SHP77 treated with DMSO at 0.1 percent for 48 hours (cell line): ENCODE measurements around the gene PTPRD.

Experiments
- DNase-seq: peaks from one replicate; lab custom pipeline; 2025; lab: John Stamatoyannopoulos, UW

The PTPRD gene

GRCh38 chr9:10268531-10269485 is 344.0 kb downstream of the PTPRD start:
- peak; percentile 33 for DNase-seq

DNA sequence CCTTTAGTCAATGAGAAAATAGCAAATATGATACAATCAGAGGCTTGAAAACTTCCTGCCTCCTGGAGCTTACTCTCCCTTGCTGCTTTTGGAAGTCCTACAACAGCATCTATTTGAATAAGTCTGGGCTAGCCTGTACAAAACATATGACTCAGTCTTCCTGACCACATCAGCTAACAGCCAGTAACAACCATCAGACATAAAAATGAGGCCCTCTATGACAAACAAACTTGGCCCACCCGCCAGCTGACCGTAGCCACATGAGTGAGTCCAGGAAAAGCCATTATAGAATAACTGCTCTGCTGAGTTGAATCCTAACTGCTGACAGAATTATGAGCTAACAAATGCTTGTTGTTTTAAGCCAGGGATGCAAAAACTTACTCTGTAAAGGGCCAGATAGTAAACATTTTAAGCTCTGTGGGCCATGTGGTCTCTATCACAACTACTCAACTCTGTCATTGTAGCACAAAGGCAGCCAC is 347.6 kb downstream of the PTPRD start:
- DNase-seq = no peak

DNA sequence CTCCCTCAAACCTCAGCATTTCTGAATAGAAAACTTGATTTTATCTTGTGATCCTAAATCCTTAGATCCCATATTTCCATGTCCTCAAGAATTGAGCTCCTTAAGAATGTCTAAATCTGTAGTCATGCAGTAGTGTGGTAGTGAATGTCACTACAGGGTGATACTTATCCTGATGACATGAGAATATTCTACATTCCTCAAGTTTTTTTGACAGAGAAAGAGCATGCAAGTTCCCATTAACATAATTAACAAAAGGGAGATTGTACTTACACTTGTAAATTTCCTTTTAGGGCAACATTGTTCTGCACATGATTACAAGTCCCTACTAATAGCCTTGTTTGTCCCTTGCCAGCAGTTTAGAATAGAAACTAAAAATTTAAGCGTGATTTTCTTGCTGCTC is 352.3 kb downstream of the PTPRD start:
- no peak for DNase-seq

DNA sequence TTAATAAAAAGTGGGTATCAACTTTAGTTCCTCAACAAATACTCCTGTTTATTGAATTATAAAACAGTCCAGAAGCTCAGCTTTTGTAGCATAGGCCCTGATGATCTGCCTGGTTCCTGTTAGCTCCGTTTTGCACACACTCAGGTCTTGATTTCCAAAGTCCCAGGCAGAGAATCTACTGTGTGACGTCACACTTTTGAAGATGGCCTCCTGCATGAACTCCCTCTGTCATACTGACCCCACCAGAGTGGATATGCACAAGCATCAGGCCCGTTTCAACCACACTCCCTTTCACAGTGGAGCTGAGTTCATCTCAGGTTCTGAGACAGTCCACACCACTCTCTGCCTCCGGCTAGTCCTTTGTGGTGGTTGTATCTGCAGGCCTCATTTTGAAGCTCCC is 353.1 kb downstream of the PTPRD start:
- DNase-seq = no peak

- no peak for DNase-seq
Measured at GRCh38 chr9:10255758-10256157, 357.0 kb downstream of the PTPRD start.

DNA sequence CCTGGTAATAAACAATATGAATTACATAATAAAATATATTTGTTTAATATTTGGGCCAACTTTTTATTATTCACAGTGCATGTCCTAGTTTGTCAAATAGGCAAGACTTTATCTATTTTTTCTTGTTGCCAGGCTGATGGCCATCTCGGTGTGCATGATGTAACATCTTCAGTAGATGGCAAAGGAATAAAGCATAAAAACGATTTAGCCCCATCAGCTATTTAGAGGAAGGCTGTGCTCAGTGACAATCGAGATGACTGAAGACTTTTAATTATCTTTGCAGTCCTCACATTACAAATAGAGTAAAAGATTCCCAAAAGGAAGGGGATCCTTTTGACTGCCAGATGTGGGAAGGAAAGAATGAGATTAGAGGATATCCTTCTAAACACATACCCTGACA is 358.5 kb downstream of the PTPRD start:
- DNase-seq = no peak

- no peak for DNase-seq
Measured at GRCh38 chr9:10253341-10253740, 359.5 kb downstream of the PTPRD start.

DNA sequence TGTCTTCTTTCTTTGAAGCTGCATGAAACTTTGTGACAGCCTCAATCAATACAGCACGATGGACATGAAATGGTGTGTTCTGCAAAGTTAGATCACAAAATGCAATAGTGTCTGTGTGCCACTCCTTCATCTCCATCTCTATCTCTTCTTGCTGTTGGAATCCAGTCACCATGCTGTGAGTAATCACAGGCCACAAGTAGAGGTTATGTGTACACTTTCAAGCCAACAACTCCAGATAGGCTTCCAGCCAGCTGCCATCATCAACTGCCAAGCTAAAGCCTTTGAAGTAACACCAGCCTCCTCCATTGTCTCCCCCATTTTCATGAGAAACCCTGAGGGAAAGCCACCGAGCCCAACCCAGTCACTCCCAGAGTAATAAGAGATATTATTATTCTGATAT is 360.6 kb downstream of the PTPRD start:
- no peak for DNase-seq

DNA sequence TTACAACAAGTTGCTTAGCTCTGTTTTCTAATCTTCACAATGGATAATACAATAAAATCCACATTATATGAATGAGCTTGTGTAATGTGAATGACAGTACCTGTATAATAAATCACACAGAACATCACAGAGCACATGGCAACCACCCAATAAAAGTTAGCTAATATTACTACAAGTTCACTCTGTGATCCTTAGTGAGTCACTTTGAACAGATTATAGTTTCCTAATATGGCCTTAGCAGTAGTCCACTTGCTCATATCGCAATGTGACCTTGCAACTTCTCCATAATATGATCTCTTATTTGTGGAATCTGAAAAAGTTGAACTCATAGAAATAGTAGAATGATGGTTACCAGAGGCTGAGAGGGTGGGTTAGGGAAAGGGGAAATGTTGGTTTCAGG is 361.3 kb downstream of the PTPRD start:
- no peak for DNase-seq

DNA sequence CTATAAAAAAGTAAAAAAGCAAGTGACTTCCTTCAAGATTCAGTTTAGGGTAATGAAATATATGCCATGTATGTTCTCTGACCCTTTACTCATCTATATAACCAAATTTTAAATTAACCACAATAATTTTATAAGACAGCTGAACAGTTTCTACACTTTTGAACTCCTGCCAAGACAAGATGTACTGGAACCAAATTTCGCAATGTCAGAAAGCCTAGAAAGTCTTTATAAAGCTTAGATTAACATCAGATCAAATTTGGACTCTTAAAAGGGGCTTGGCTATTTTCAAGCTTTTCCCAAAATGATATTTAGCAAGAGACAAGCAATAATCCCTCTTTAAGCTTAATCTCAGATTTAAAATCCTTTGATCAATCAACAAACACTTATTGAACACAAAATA is 362.6 kb downstream of the PTPRD start:
- no peak for DNase-seq

DNA sequence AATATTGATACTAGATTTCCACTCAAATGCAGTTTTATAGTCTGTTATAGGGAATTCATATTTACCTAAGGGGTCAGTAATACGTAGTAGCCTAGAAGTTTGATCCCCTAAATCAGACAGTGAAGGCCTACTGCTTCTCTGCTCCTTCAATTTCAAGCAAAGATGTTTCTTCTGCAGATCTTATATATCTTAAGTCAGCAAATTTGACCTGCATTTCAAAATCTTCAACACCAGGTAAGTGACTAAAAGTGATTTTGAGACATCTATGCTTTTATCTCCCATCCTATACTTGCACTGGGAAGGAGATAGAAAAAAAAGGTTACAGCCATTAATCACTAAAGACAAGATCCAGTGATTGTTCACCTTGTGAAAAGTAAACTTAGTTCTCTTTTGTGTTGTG is 363.9 kb downstream of the PTPRD start:
- DNase-seq = no peak

- DNase-seq = no peak
Measured at GRCh38 chr9:10242255-10242654, 370.5 kb downstream of the PTPRD start.

GRCh38 chr9:10238087-10238486 is 374.7 kb downstream of the PTPRD start:
- no peak for DNase-seq

GRCh38 chr9:10237584-10237983 is 375.2 kb downstream of the PTPRD start:
- DNase-seq = no peak

GRCh38 chr9:10236161-10236560 is 376.6 kb downstream of the PTPRD start:
- DNase-seq = no peak

GRCh38 chr9:10235376-10235775 is 377.4 kb downstream of the PTPRD start:
- DNase-seq = no peak

GRCh38 chr9:10232352-10232930 is 380.4 kb downstream of the PTPRD start:
- DNase-seq = no peak

- no peak for DNase-seq
Measured at GRCh38 chr9:10230512-10230911, 382.3 kb downstream of the PTPRD start.

DNA sequence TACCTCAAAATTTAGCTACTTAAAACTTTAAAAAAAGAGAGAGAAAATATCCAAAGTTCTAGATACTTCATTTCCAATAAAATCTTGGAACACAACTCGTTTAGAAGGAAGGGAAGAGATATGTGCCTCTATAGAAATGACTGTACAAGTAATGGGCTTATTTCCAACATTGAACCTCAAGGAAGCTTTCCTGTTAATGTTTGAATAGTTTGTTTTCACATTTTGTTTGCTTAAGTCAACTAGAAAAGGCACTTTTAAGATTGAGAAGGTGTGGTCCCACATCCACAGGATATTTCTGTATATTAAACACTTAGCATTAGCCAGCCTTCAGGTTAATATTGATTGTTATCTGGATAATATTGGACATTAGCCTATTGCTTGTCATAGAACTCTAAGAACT is 384.7 kb downstream of the PTPRD start:
- no peak for DNase-seq

GRCh38 chr9:10226996-10227395 is 385.8 kb downstream of the PTPRD start:
- DNase-seq = no peak

DNA sequence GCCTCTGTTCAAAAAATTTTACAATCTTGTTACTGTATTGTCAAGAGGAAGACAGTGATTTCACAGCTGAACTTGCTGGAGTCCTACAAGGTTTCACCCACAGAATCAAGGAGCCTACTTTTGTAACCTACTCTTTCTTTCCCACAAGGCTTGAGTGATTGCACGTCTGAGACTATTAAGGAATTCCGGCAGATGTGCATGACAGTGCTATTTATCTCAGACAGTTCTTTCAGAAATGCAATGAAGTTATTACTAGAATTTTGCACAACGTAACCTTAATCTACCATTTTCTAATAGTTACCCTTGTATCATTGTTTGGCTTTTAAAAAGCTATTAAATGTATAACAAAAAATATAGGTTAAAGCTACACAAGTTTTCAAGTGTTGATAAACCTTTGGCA is 400.1 kb downstream of the PTPRD start:
- DNase-seq = no peak

- no peak for DNase-seq
Measured at GRCh38 chr9:10208691-10209069, 404.1 kb downstream of the PTPRD start.

DNA sequence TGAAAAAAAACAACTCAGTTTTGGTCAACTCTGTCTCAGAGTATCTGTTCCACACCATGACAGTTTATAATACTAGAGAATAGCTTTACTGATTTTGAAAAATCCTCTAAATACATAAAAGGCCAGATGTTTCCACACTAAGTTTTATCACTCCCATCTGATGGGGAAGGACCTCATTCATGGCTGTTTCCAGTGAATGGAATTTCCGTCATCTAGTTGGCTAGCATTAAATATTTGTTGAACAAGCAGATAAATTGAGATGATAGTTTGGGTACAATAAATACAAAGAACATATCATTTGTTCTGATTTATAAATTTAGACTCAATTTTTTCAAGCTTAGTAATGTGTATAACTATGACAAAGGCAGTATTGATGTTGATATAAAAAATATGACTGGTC is 408.5 kb downstream of the PTPRD start:
- no peak for DNase-seq

DNA sequence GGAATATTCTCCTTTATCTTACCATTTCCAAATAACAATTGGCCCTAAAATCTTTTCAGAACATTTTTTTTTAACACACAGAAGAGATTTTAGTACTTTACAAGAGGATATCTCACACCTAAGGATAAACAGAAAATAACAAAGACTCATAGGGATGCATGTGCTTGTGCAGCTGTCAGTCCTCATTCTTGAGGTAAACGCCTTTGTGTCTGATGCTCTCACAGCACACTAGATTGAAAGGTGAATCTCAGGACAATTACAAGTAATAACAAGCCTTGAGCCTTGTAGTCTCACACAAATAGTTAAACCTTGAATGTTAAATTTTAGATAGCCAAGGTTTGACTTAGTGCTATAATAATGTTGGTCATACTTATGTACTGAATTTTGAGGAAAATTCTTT is 439.2 kb downstream of the PTPRD start:
- no peak for DNase-seq
